Heart left ventricle (tissue), 13 donors: ENCODE results near the gene CD59.

Source experiments
- CTCF ChIP-seq, 12 donors: fragments of 200-600 bp; sonication (generic) in 4 of 12; IDR thresholded peaks; one replicate each; pipeline versions ENCODE4 v1.5.0 to v1.8.0; 2018 to 2022; ENCODE audit warnings: antibody characterized with exemption in 12 of 12, mild to moderate bottlenecking in 5 of 12
- POLR2A ChIP-seq, 2 donors: fragments of 450-650 bp; IDR thresholded peaks; one replicate each; pipeline ENCODE4 v1.6.1; 2017; ENCODE audit warnings: antibody characterized with exemption in 2 of 2, mild to moderate bottlenecking in 2 of 2, moderate library complexity in 2 of 2
- donor health status: ischemic (EF 13 %, LVEDD 7.1; RV severe dilation, severe dysfunction).
- donor health status: DM: no; HTN: yes; CAD: no.
- donor health status: DM: no; HTN: no; CAD: no.
- donor health status: ischemic (EF 25% LVEDD 6.9; RV normal size, moderate dysfunction).
- donor health status: ischemic (EF 25% LVEDD 5.7; RV mildly dilated, moderate dysfunction).
- donor health status: ischemic (EF 35%, LVEDD 5.7; RV mildly dilated, moderate dysfunction).
- donor health status: nonischemic (EF 11% LVEDD 7.7; RV severe dilation, severe dysfunction).
- donor health status: DM: yes; HTN: yes; CAD: no.
- donor health status: PGD.
- donor health status: ischemic (EF 29% LVEDD 5.4; RV normal size, mild dysfunction).
- donor health status: nonischemic (EF 23%, LVEDD 6.1; RV moderate dilation, normal function).

DNA sequence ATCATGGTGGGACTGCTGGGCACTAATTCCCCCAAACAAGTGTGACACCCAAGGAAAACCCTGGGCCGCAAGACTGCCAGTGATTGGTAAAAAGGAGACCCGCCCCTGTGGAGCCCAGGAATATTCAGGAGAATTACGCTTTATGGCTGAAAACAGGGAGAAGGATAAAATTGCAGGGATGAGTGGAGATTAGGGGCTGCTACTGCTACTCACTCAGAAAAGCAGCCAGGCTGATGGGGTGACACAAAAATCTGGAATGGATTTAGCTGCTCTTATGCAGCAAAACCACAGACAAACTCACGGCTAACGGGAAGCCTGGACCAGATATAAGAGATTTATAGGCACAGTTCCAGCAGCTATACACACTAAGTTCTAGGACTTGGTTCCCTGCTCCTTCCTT is 42.5 kb upstream of the CD59 start:
- TF ChIP-seq CTCF (IDR thresholded peaks at IDR 0.05) (no peak), POLR2A (IDR thresholded peaks at IDR 0.05) (no peak)
